ENCODE measurements around the gene ZNF518A.

DNA sequence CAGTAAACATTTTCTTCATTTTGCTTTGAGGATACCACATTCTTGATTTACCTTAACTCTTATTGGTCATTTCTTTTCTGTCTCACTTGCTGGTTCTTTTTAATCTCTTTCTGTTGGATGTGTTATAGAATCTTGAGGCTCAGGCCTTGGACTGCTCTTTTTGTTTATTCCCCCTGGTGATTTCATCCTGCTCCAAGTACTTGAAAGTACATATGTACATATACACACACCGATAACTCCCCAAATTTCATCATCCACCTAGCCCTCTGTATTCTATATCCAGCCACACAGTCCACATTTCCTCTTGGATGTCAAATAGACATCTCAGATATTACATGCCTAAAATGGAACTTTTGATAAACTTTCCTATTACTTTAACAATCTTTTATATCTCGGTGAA lies 7.5 kb downstream of the ZNF518A start:
- no peak for TF ChIP-seq ZNF324 (CRISPR knock-in tag; IDR thresholded peaks at IDR 0.05)
- TF ChIP-seq, protein P1, sequence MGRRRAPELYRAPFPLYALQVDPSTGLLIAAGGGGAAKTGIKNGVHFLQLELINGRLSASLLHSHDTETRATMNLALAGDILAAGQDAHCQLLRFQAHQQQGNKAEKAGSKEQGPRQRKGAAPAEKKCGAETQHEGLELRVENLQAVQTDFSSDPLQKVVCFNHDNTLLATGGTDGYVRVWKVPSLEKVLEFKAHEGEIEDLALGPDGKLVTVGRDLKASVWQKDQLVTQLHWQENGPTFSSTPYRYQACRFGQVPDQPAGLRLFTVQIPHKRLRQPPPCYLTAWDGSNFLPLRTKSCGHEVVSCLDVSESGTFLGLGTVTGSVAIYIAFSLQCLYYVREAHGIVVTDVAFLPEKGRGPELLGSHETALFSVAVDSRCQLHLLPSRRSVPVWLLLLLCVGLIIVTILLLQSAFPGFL (CRISPR knock-in tag; IDR thresholded peaks at IDR 0.05), result no peak
- TF ChIP-seq, protein P2, sequence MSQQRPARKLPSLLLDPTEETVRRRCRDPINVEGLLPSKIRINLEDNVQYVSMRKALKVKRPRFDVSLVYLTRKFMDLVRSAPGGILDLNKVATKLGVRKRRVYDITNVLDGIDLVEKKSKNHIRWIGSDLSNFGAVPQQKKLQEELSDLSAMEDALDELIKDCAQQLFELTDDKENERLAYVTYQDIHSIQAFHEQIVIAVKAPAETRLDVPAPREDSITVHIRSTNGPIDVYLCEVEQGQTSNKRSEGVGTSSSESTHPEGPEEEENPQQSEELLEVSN (IDR thresholded peaks at IDR 0.05; ENCODE audit: borderline replicate concordance in 1 of 2, extremely low read depth in 1 of 2, insufficient read depth in 1 of 2, insufficient read length in 1 of 2, low read depth in 1 of 2, low read length in 1 of 2, poor library complexity in 1 of 2, severe bottlenecking in 1 of 2), result no peak
